MCF 10A (cell line): Measurements from ENCODE around the gene FAM124B. TPM values are rescaled to one million over a fixed set of nuclear protein-coding genes. Genes with fewer than 3 reads are reported as not detected.

Experiments
- BruUV-seq: library from RNA; stranded (reverse); fragments of 400-500 nt; replicated peaks from 2 replicates; lab custom pipeline; 2021; lab: Mats Ljungman, UMichigan
- CTCF ChIA-PET: fragments of 300-600 bp; sonication (Branson Sonifier 250); formaldehyde crosslinking; extraction: SDS; loops from one replicate; lab custom pipeline; 2021; ENCODE audit warnings: antibody characterized with exemption, inconsistent platforms; lab: Yijun Ruan, JAX
- POLR2A ChIA-PET: fragments of 300-600, 350-650 bp; sonication (Branson Sonifier 250); formaldehyde crosslinking; extraction: SDS; loops from one replicate; lab custom pipeline; 2020; ENCODE audit warnings: antibody characterized with exemption, inconsistent platforms; lab: Yijun Ruan, JAX
- DNase-seq: peaks from one replicate; pipeline ENCODE4 v3.0.0-alpha.2; 2018; ENCODE audit not compliant: unreplicated experiment
- H3K27ac Mint-ChIP-seq: one replicate; pipeline ENCODE4 v1.8.0; 2022; ENCODE audit warnings: mild to moderate bottlenecking, low read depth, mixed read lengths; ENCODE audit not compliant: unreplicated experiment
- H3K27me3 Mint-ChIP-seq: one replicate; pipeline ENCODE4 v1.8.0; 2022; ENCODE audit warnings: mixed read lengths; ENCODE audit not compliant: insufficient read depth, unreplicated experiment
- H3K36me3 Mint-ChIP-seq: one replicate; pipeline ENCODE4 v1.8.0; 2022; ENCODE audit warnings: mild to moderate bottlenecking, moderate library complexity, mixed read lengths; ENCODE audit not compliant: insufficient read depth, unreplicated experiment
- H3K4me1 Mint-ChIP-seq: one replicate; pipeline ENCODE4 v1.8.0; 2022; ENCODE audit warnings: mixed read lengths; ENCODE audit not compliant: insufficient read depth, unreplicated experiment
- H3K4me3 Mint-ChIP-seq: one replicate; pipeline ENCODE4 v1.8.0; 2022; ENCODE audit warnings: mild to moderate bottlenecking, moderate library complexity, mixed read lengths; ENCODE audit not compliant: unreplicated experiment
- H3K9me3 Mint-ChIP-seq: one replicate; pipeline ENCODE4 v1.8.0; 2022; ENCODE audit warnings: mixed read lengths; ENCODE audit not compliant: unreplicated experiment
- intact Hi-C: fragments of 100-400 bp; cut with micrococcal nuclease; formaldehyde crosslinking; loops from 2 replicates; pipeline ENCODE4 v1.14.1; 2022
- total RNA-seq: library from RNA; stranded (reverse); gene quantifications from 2 replicates; pipeline ENCODE4 v1.2.3, GENCODE V29; 2022
- TF ChIP-seq, protein P1 (sequence below): fragments of 200-600 bp; IDR thresholded peaks from one replicate; pipeline ENCODE4 v1.8.0; 2022; ENCODE audit warnings: antibody characterized with exemption, mild to moderate bottlenecking; ENCODE audit not compliant: unreplicated experiment

FAM124B gene
- total RNA-seq, 1 experiment from 2014 or later: not detected

DNA sequence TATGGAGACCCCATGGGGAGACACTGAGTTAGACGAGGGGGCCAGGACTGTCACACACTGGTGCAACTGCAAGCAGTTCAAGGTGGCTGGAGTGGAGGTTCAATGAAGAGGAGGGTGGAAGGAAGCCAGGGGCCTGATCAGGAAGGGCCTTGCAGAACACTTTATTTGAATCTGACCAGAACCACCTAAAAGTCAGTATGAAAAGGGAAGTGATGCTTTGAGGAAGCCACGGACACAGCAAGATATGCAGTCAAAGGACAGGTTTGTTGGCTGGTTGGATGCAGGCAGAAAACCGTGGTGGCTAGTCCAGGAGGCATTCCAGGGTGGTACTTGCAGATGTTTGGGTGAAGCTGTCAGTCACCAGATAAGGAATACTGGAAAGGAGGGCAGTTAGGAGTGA is 3.5 kb upstream of the FAM124B start:
- Mint-ChIP-seq H3K4me1 (no peaks in the 10 kb centered on the region), H3K27ac (no peak overlapping the region), H3K4me3 (no peak overlapping the region), H3K36me3 (no peaks in the 10 kb centered on the region), H3K27me3 (no peaks in the 10 kb centered on the region), H3K9me3 (no peaks in the 10 kb centered on the region)
- DNase-seq: no peak
- POLR2A ChIA-PET: no interaction called here
- intact Hi-C loops: no loop called here
- CTCF ChIA-PET: no interaction called here
- TF ChIP-seq, protein P1, sequence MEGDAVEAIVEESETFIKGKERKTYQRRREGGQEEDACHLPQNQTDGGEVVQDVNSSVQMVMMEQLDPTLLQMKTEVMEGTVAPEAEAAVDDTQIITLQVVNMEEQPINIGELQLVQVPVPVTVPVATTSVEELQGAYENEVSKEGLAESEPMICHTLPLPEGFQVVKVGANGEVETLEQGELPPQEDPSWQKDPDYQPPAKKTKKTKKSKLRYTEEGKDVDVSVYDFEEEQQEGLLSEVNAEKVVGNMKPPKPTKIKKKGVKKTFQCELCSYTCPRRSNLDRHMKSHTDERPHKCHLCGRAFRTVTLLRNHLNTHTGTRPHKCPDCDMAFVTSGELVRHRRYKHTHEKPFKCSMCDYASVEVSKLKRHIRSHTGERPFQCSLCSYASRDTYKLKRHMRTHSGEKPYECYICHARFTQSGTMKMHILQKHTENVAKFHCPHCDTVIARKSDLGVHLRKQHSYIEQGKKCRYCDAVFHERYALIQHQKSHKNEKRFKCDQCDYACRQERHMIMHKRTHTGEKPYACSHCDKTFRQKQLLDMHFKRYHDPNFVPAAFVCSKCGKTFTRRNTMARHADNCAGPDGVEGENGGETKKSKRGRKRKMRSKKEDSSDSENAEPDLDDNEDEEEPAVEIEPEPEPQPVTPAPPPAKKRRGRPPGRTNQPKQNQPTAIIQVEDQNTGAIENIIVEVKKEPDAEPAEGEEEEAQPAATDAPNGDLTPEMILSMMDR: no peak
- BruUV-seq: no TSS peak

- Mint-ChIP-seq H3K27ac (no peak overlapping the region), H3K36me3 (no peaks in the 10 kb centered on the region), H3K9me3 (no peaks in the 10 kb centered on the region), H3K4me1 (no peaks in the 10 kb centered on the region), H3K4me3 (no peak overlapping the region), H3K27me3 (no peaks in the 10 kb centered on the region)
- ChIA-PET CTCF (interaction anchor here (0.6 to 1.1 kb wide), 2 partner anchors 241 to 1262 kb away, joined by 3 read pairs; no protein-coding TSS in a partner anchor), POLR2A (no interaction called here)
- TF ChIP-seq, protein P1: no peak
- no TSS peak for BruUV-seq
- no peak for DNase-seq
- intact Hi-C loops: no loop called here
Measured at GRCh38 chr2:224404796-224405195, 2.9 kb upstream of the FAM124B start.

DNA sequence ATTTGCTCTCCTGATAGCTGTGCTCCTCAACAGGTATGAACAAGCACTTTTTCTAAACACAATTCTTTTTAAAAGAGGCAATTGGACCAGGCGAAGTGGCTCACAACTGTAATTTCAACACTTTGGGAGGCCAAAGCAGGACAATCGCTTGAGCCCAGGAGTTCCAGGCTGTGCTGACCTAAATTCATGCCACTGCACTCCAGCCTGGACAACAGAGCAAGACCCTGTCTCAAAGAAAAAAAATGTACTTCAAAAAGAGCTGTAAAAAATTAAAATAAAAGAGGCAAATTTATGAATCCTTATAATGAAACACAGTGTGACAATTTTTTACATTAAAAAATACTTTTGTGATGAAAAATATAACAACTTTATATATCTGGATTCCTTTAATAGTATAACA is 1.8 kb upstream of the FAM124B start:
- POLR2A ChIA-PET: interaction anchor here (0.6 to 0.9 kb wide), 2 partner anchors 10 to 114 kb away, joined by 3 to 4 read pairs; no protein-coding TSS in a partner anchor
- no TSS peak for BruUV-seq
- H3K36me3 Mint-ChIP-seq: no peaks in the 10 kb centered on the region
- TF ChIP-seq, protein P1: no peak
- H3K4me3 Mint-ChIP-seq: no peak overlapping the region
- no peaks in the 10 kb centered on the region for H3K27me3 Mint-ChIP-seq
- intact Hi-C loops: no loop called here
- no peak overlapping the region for H3K27ac Mint-ChIP-seq
- CTCF ChIA-PET: interaction anchor here (0.6 to 1.1 kb wide), 2 partner anchors 242 to 1097 kb away, joined by 3 to 4 read pairs; no protein-coding TSS in a partner anchor
- H3K4me1 Mint-ChIP-seq: no peaks in the 10 kb centered on the region
- DNase-seq: no peak
- H3K9me3 Mint-ChIP-seq: no peaks in the 10 kb centered on the region

DNA sequence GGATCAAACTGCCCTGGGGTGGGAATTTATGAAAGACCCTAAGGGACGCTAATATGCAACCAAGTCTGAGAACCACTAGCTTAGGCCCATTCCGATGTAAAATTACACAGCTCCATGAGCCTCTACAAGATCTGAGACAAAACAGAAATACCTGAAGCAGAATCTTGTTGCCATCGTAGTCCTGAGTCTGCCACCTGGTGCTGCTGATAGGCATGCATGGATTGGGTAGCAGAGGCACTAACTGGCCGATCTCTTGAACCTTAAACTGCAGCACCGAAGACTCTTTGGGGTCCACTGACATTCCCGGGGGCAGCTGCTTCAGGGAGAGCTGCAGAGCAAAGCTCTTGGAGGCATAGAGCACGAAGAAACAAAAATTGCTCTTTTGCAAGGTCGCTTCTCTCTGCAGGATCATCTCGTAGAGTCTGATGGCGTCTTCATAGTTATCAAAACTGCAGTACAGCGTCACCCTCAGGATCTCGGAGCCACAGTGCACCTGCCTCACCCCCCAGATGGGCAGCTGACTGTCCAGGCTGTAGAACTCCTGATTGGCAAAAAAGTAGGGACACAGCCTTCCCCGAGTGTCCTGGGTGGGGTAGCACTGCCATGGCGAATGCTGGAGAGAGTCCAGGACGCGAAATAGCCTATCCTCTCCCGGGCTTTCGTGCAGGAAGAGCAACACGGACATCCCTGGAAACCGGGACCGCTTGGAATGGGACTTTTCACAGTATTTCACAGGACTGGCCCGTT is 848 bp downstream of the FAM124B start:
- intact Hi-C loops: no loop called here
- no peaks in the 10 kb centered on the region for H3K27me3 Mint-ChIP-seq
- H3K9me3 Mint-ChIP-seq: no peaks in the 10 kb centered on the region
- DNase-seq: no peak
- no TSS peak for BruUV-seq
- H3K27ac Mint-ChIP-seq: no peak overlapping the region
- no peaks in the 10 kb centered on the region for H3K4me1 Mint-ChIP-seq
- TF ChIP-seq, protein P1: no peak
- ChIA-PET CTCF (interaction anchor here (0.8 to 1.8 kb wide), 2 partner anchors 8 to 32 kb away, joined by 3 to 5 read pairs; no protein-coding TSS in a partner anchor), POLR2A (interaction anchor here (1.0 kb wide), 1 partner anchor 15 kb away, joined by 3 read pairs; no protein-coding TSS in a partner anchor)
- no peak overlapping the region for H3K4me3 Mint-ChIP-seq
- no peaks in the 10 kb centered on the region for H3K36me3 Mint-ChIP-seq
